GM23338 (cell line): ENCODE results near the gene USP48. TPM values are rescaled to one million over a fixed set of nuclear protein-coding genes. Genes with fewer than 3 reads are reported as not detected.

Source experiments
- ATAC-seq: fragments of 200-7000 bp; cut with Tn5 transposase; 3 replicates; pipeline ENCODE4 v1.9.1; 2020
- DNase-seq: peaks from one replicate; pipeline ENCODE4 v3.0.0-alpha.2; 2015; ENCODE audit warnings: low spot score
- H2AFZ ChIP-seq: fragments of 200-600 bp; sonication (generic); 2 replicates; pipeline ENCODE4 v1.8.0; 2016; ENCODE audit warnings: antibody characterized with exemption, mild to moderate bottlenecking, moderate library complexity
- H3F3A ChIP-seq: fragments of 200-600 bp; sonication (generic); replicated peaks from 2 replicates; pipeline ENCODE4 v1.8.0; 2017; ENCODE audit warnings: antibody characterized with exemption, mixed run types, low read depth
- H3K27ac ChIP-seq: fragments of 200-600 bp; sonication (generic); 2 replicates; pipeline ENCODE4 v1.6.1; 2016; ENCODE audit warnings: low read depth
- H3K27me3 ChIP-seq: fragments of 200-600 bp; sonication (generic); 2 replicates; pipeline ENCODE4 v1.8.0; 2016; ENCODE audit warnings: mild to moderate bottlenecking, mixed run types, moderate library complexity; ENCODE audit not compliant: insufficient read depth
- H3K36me3 ChIP-seq: fragments of 200-600 bp; sonication (generic); 2 replicates; pipeline ENCODE4 v1.8.0; 2016; ENCODE audit warnings: mild to moderate bottlenecking; ENCODE audit not compliant: insufficient read depth
- H3K4me1 ChIP-seq: fragments of 200-600 bp; sonication (generic); 2 replicates; pipeline ENCODE4 v1.8.0; 2016; ENCODE audit warnings: mild to moderate bottlenecking, moderate library complexity; ENCODE audit not compliant: insufficient read depth
- H3K4me2 ChIP-seq: fragments of 200-600 bp; sonication (generic); 2 replicates; pipeline ENCODE4 v1.7.1; 2017; ENCODE audit warnings: mixed run types
- H3K4me3 ChIP-seq: fragments of 200-600 bp; sonication (generic); 2 replicates; pipeline ENCODE4 v1.6.1; 2016; ENCODE audit warnings: mixed run types
- H3K79me2 ChIP-seq: fragments of 200-600 bp; sonication (generic); replicated peaks from 2 replicates; pipeline ENCODE4 v1.8.0; 2017; ENCODE audit warnings: mild to moderate bottlenecking; ENCODE audit not compliant: insufficient read depth
- H3K9me2 ChIP-seq: fragments of 200-600 bp; sonication (generic); 2 replicates; pipeline ENCODE4 v1.8.0; 2017; ENCODE audit not compliant: insufficient read depth
- H4K20me1 ChIP-seq: fragments of 200-600 bp; sonication (generic); replicated peaks from 2 replicates; pipeline ENCODE4 v1.8.0; 2017; ENCODE audit warnings: mild to moderate bottlenecking; ENCODE audit not compliant: insufficient read depth
- H3K27ac Mint-ChIP-seq: 2 replicates; pipeline ENCODE4 v1.8.0; 2020; ENCODE audit warnings: inconsistent platforms, mild to moderate bottlenecking, moderate library complexity, mixed read lengths
- H3K27me3 Mint-ChIP-seq: 3 replicates; pipeline ENCODE4 v1.8.0; 2022; ENCODE audit warnings: low read depth, mild to moderate bottlenecking, moderate library complexity, mixed read lengths, inconsistent platforms; ENCODE audit not compliant: insufficient read depth, poor library complexity
- H3K36me3 Mint-ChIP-seq: 3 replicates; pipeline ENCODE4 v1.8.0; 2021; ENCODE audit warnings: low read depth, mild to moderate bottlenecking, inconsistent platforms, moderate library complexity, mixed read lengths
- H3K4me1 Mint-ChIP-seq: 3 replicates; pipeline ENCODE4 v1.8.0; 2020; ENCODE audit warnings: mild to moderate bottlenecking, inconsistent platforms, mixed read lengths
- H3K4me3 Mint-ChIP-seq: 3 replicates; pipeline ENCODE4 v1.8.0; 2021; ENCODE audit warnings: moderate library complexity, mild to moderate bottlenecking, inconsistent platforms, mixed read lengths
- H3K9me3 Mint-ChIP-seq: 3 replicates; pipeline ENCODE4 v1.8.0; 2020; ENCODE audit warnings: moderate library complexity, mild to moderate bottlenecking, inconsistent platforms, mixed read lengths
- CREB1 ChIP-seq: fragments of 250-450 bp; sonication (Bioruptor Pico); IDR thresholded peaks from 2 replicates; pipeline ENCODE4 v1.5.0; 2020; ENCODE audit warnings: low read depth, mild to moderate bottlenecking, moderate library complexity
- CTCF ChIP-seq, 2 experiments: fragments of 200-600 bp in 1 of 2; sonication (generic) in 1 of 2; conservative IDR thresholded peaks; 2 replicates each; pipeline versions ENCODE4 v1.5.1 to v1.6.1; 2016 to 2017; ENCODE audit warnings: antibody characterized with exemption in 2 of 2, low read depth in 2 of 2, mild to moderate bottlenecking in 2 of 2, moderate library complexity in 1 of 2
- ETS1 ChIP-seq: IDR thresholded peaks from 2 replicates; pipeline ENCODE4 v1.6.1; 2016; ENCODE audit warnings: antibody characterized with exemption
- EZH2 ChIP-seq: fragments of 200-600 bp; sonication (generic); IDR thresholded peaks from one replicate; pipeline ENCODE4 v1.8.0; 2017; ENCODE audit warnings: antibody characterized with exemption, mild to moderate bottlenecking, low read depth; ENCODE audit not compliant: unreplicated experiment
- EZH2phosphoT487 ChIP-seq: fragments of 200-600 bp; sonication (generic); IDR thresholded peaks from one replicate; pipeline ENCODE4 v1.8.1; 2018; ENCODE audit warnings: antibody characterized with exemption; ENCODE audit not compliant: unreplicated experiment
- JUNB ChIP-seq: IDR thresholded peaks from one replicate; pipeline ENCODE4 v1.6.1; 2016; ENCODE audit warnings: antibody characterized with exemption; ENCODE audit not compliant: unreplicated experiment
- NANOG ChIP-seq: IDR thresholded peaks from 2 replicates; pipeline ENCODE4 v1.6.1; 2016; ENCODE audit warnings: antibody characterized with exemption, borderline replicate concordance
- POLR2AphosphoS5 ChIP-seq: IDR thresholded peaks from 2 replicates; pipeline ENCODE4 v1.6.1; 2016; ENCODE audit warnings: antibody characterized with exemption, low read depth
- REST ChIP-seq: IDR thresholded peaks from one replicate; pipeline ENCODE4 v1.6.1; 2018; ENCODE audit warnings: antibody characterized with exemption; ENCODE audit not compliant: unreplicated experiment
- STAT1 ChIP-seq: IDR thresholded peaks from one replicate; pipeline ENCODE4 v1.6.1; 2016; ENCODE audit warnings: antibody characterized with exemption; ENCODE audit not compliant: unreplicated experiment
- ZNF114 ChIP-seq: fragments of 250-450 bp; sonication (Bioruptor Pico); IDR thresholded peaks from 2 replicates; pipeline ENCODE4 v1.5.0; 2020; ENCODE audit warnings: mild to moderate bottlenecking, moderate library complexity
- ZNF331 ChIP-seq: fragments of 250-450 bp; sonication (Bioruptor Pico); IDR thresholded peaks from 2 replicates; pipeline ENCODE4 v1.5.0; 2020; ENCODE audit warnings: low read depth, mild to moderate bottlenecking, moderate library complexity
- ZNF462 ChIP-seq: fragments of 250-450 bp; sonication (Bioruptor Pico); IDR thresholded peaks from 2 replicates; pipeline ENCODE4 v1.5.0; 2020; ENCODE audit warnings: mild to moderate bottlenecking, moderate library complexity
- polyA plus RNA-seq: library from polyadenylated mRNA; unstranded; fragments of >200 nt; fragmentation: Nextera tagmentation; extraction: Ambion mirVana; gene quantifications from 2 replicates; pipeline ENCODE4 v1.2.1, GENCODE V29; 2016
- total RNA-seq: library from RNA; depleted of rRNA; stranded (reverse); fragments of >200 nt; shearing (Covaris generic); gene quantifications from 2 replicates; pipeline ENCODE4 v1.2.3, GENCODE V29; 2014

USP48 gene
- total and polyA plus RNA-seq, 2 experiments from 2014 or later: 85.9 to 151 TPM

GRCh38 chr1:21643624-21644023 lies 139.3 kb downstream of the USP48 start:
- peaks cover 2% of the 10 kb centered on the region; the same call in 1 of the 2 replicates for H3F3A ChIP-seq
- ATAC-seq: no peak
- no peak overlapping the region for H2AFZ ChIP-seq
- Mint-ChIP-seq H3K9me3 (no peaks in the 10 kb centered on the region), H3K4me3 (no peak overlapping the region), H3K4me1 (peaks cover 13% of the 10 kb centered on the region), H3K27ac (no peak overlapping the region), H3K27me3 (peaks cover 6% of the 10 kb centered on the region), H3K36me3 (no peaks in the 10 kb centered on the region)
- 0 out of 2 replicates have a peak, but pooled peaks cover 3% of the 10 kb centered on the region for H3K4me1 ChIP-seq
- H4K20me1 ChIP-seq: no peaks in the 10 kb centered on the region
- H3K27me3 ChIP-seq: no peaks in the 10 kb centered on the region
- H3K27ac ChIP-seq: no peak overlapping the region
- H3K79me2 ChIP-seq: no peaks in the 10 kb centered on the region
- H3K4me3 ChIP-seq: no peak overlapping the region
- no peak for TF ChIP-seq EZH2
- TF ChIP-seq ZNF114 (CRISPR knock-in tag): no peak
- TF ChIP-seq JUNB: no peak
- TF ChIP-seq REST: no peak
- no peak for TF ChIP-seq STAT1
- TF ChIP-seq POLR2AphosphoS5: no peak
- TF ChIP-seq CTCF (conservative IDR thresholded peaks at IDR 0.05; ENCODE audit: low read depth in 2 of 2): no peak
- TF ChIP-seq NANOG: no peak
- TF ChIP-seq CREB1: no peak
- TF ChIP-seq ZNF462: no peak
- no peak for TF ChIP-seq ZNF331 (CRISPR knock-in tag)
- TF ChIP-seq ETS1: no peak
- TF ChIP-seq EZH2phosphoT487: no peak
- DNase-seq: no peak
- no peaks in the 10 kb centered on the region for H3K36me3 ChIP-seq
- no peaks in the 10 kb centered on the region for H3K9me2 ChIP-seq
- no peak overlapping the region for H3K4me2 ChIP-seq
